ENCODE measurements around the gene ELFN1. TPM values are rescaled to one million over a fixed set of nuclear protein-coding genes. Genes with fewer than 3 reads are reported as not detected.

Gene ELFN1
- total and polyA plus RNA-seq, 9 of the 15 experiments (the other 6 are each of a cell fraction or from before 2014, with no cell fraction given), result 0.04 to 0.64 (median 0.18) TPM; not detected in 2

DNA sequence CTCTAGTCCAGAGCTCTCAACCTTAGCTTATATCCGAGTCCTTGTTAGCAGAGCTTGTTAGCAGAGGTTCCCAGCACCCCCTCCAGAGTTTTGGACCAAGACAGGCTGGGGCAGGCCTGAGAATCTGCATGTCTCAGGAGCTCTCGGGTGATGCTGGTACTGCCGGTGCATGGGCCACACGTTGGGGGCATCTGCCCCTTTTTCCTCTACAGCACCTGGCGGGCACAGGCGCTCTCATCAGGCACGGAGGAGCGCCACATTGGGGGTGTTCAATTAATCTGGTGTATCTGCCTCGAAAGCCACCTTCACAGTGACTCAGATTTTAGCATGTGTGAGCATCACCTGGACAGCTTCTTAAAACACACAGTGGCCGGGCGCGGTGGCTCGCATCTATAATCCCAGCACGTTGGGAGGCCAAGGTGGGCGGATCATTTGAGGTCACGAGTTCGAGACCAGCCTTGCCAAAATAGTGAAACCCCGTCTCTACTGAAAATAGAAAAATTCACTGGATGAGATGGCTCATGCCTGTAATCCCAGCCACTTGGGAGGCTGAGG, 117.7 kb downstream of the ELFN1 start:
- Histone ChIP-seq H3K9me1 (ENCODE audit: control insufficient read depth, insufficient read depth, low read length) (no peaks in the 10 kb centered on the region), H3K9ac (ENCODE audit: insufficient read depth in 1 of 2, low read depth in 2 of 2, low read length in 2 of 2) (no peak overlapping the region), H4K20me1 (replicated peaks; ENCODE audit: control insufficient read depth, insufficient read depth, low read length) (no peaks in the 10 kb centered on the region), H3K4me3 (no peak overlapping the region), H3K79me2 (ENCODE audit: control insufficient read depth, insufficient read depth, low read length) (no peaks in the 10 kb centered on the region), H3K27me3 (ENCODE audit: control insufficient read depth in 2 of 2, insufficient read depth in 2 of 2, low read length in 2 of 2) (peaks cover 0 to 9% of the 10 kb centered on the region in 2 experiments; a peak in 2 of 5 replicates), H3K4me2 (ENCODE audit: insufficient read depth, low read length) (no peak overlapping the region), H3K4me1 (replicated peaks in 1 of 2; ENCODE audit: control insufficient read depth in 2 of 2, insufficient read depth in 2 of 2, low read length in 2 of 2) (no peaks in the 10 kb centered on the region; a peak in 1 of 5 replicates), H2AFZ (ENCODE audit: low read depth, low read length) (no peak overlapping the region), H3K9me3 (replicated peaks; ENCODE audit: control insufficient read depth, insufficient read depth, low read depth, low read length) (no peaks in the 10 kb centered on the region), H3K27ac (ENCODE audit: extremely low read depth, low read depth, low read length) (no peak overlapping the region), H3K36me3 (ENCODE audit: control insufficient read depth, insufficient read depth, low read length) (no peaks in the 10 kb centered on the region)
- ATAC-seq (no peak), FAIRE-seq (no peak), DNase-seq (ENCODE audit: extremely low read depth in 1 of 4, low spot score in 3 of 4) (no peak)
- intact Hi-C loops (cut with micrococcal nuclease), result no loop called here
- ChIA-PET POLR2A (interaction anchor here (0.6 to 0.7 kb wide), 3 partner anchors 306 to 549 kb away, joined by 3 to 4 read pairs (median 3); partner anchors contain the start of gene NUDT1), CTCF (ENCODE audit: low intra/inter-chr PET ratio) (no interaction called here)
- TF ChIP-seq, protein P1, sequence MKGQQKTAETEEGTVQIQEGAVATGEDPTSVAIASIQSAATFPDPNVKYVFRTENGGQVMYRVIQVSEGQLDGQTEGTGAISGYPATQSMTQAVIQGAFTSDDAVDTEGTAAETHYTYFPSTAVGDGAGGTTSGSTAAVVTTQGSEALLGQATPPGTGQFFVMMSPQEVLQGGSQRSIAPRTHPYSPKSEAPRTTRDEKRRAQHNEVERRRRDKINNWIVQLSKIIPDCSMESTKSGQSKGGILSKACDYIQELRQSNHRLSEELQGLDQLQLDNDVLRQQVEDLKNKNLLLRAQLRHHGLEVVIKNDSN (CRISPR knock-in tag; IDR thresholded peaks at IDR 0.05), result no peak
- TF ChIP-seq NR1H2 (CRISPR knock-in tag; IDR thresholded peaks at IDR 0.05) (no peak), ZNF668 (CRISPR knock-in tag; IDR thresholded peaks at IDR 0.05) (no peak), KHSRP (IDR thresholded peaks at IDR 0.05) (no peak)
- WGBS (ENCODE audit: insufficient coverage, low coverage, missing lambda C conversion rate), result 18% methylated on average over 17 of the region's 18 CpGs
- in situ Hi-C loops (cut with MboI), result no loop called here
- no TSS peak for BruUV-seq (replicated peaks)
